HS-27A (cell line): ENCODE results near the gene ENDOU.

Source experiments
- DNase-seq: peaks from one replicate; pipeline ENCODE4 v3.0.0-alpha.2; 2012; ENCODE audit warnings: low read depth, missing footprints

The ENDOU gene

DNA sequence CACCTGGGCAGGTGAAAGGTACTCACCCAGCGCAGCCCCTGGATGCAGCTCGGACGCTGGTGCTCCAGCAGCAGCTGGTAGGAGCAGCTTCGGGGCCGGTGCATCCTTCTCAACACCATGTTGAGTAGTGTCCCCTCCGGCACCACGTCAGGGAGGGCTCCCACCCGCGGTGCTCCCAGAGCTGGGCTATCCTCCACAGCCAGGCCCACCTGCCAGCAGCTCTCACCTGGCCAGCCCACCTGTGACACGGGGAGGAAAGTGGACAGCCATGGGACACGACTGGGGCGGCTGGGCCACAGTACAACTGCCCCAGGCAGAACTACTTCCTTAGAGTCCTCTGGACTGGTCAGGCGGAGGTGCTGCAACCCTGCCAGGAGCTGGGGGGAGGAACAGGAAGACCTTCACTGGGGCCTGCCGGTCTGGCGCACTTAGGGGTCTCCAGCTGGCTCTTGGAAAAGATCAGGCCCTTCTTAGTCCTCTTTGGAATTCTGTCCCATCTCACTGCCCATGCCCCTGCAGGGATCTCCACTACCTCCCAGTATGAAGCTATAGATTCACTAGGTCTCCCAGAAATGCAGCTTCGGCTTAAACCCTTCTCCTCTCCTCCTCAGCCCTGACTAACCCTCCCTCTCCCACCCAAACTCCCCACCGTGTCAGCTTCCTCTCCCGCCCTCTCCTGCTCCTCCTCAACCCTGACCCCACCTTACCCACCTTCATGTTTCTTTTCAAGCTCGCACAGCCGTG, 32.7 kb upstream of the ENDOU start:
- no peak for DNase-seq

- DNase-seq, result no peak
Observed at GRCh38 chr12:47757364-47757839, 32.1 kb upstream of the ENDOU start.

DNA sequence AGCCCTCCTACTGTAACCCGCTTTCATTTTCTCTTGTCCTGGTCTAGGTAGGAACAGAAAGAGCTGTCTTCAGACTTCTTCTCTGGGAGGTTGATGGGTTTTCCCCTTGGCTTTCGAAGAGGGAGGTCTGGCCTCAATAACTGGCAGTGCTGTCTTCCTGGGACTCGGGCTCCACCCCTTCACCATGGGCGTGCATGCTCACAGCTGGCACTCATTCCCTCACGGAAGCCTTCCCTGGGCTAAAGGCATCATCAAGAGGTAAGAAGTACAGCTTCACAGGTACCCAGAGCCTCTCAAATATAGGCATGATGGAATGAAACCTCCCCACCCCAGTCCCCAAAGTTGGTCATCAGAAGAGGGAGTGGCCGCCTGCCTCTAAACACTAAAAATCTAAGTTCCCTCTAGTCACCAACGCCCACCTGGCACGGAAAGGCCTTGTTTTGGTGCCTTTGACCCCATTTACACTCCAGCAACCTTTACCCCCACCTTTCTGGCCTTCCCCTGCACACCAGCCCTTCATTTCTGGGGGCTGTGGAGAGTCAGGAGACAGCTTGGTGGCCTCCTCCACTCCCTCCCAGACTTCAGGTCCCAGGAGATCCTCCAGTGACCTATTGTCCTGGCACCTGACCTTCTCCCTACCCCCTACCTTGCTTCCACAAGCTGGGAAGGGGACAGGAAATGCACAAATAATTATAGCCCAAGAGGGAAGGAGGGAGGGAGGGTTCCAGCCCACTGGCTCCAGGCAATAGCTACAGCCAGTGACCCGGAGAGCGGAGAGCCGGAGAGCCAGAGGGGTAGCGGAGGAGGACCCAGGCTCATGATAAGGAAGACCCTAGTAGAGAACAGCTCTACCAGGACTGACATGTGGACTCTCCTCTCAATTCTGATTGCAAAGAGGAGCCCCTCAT, 30.6 kb upstream of the ENDOU start:
- no peak for DNase-seq

GRCh38 chr12:47754881-47755280, 29.6 kb upstream of the ENDOU start:
- no peak for DNase-seq

- DNase-seq, result no peak
Observed at GRCh38 chr12:47754126-47754525, 28.8 kb upstream of the ENDOU start.

- no peak for DNase-seq
Observed at GRCh38 chr12:47753021-47754001, 28.0 kb upstream of the ENDOU start.

DNA sequence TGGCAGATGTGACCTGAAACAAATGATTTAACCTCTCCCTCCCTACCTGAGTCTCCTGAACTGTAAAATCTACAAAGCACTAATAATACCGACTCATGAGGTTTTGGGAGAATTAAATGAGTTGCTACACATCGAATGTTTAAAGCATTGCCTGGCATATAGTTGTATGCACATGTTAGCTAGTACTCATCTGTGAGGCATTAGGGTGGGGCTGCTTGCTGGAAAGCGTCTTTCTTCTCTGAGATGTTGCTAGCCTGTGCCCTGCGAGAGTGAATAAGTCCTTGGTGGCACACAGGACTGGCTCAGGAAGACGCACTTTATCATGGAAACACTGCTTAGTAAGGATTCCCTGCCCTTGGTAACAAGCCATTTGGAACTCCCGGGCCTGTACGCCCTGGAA, 27.3 kb upstream of the ENDOU start:
- DNase-seq, result peak; percentile 48

DNA sequence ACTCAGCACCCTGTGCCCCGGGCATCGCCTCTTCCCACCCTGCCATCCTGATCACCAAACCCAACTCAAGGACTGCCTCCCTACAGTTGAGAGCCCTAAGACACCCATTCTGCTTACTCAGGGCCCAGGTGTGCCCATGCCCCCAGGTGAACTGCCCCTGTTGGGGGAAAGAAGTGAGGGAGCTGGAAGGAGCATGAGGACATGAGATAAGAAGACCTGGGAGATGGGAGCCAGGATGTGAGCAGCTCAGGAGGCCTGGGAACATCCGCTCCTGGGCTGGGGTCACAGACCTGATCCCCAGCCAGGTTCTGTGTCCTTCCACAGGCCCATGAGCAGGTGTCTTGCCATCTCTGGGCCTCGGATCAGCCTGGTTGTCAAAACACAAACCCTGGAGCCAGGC, 26.8 kb upstream of the ENDOU start:
- DNase-seq, result no peak

- no peak for DNase-seq
Observed at GRCh38 chr12:47751561-47751960, 26.3 kb upstream of the ENDOU start.

DNA sequence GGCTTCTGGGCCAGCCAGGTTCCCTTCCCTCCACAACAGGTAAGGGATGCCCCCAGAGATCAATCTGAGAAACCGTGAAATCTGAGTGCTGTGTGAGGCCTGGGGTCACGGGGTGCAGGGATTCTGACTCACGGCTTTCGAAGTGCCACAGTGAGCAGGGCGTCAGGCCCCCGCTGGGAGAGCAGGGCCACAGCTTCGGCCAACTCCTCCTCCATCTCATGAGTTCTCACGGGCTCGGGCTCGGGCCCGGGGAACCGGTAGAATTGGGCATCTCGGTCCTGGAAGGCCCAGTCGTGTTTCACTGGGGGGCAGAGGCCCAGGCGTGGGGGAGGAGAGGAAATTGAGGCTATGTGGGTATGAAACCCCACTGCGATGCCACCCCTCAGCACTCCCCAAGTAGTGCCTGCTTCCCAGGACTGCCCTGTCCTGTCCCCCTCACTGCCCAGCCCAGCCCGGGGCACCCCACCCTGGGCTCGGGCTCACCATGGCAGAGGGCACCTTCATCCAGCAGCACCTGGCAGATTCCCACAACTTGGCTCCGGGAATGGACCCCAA, 25.7 kb upstream of the ENDOU start:
- DNase-seq, result no peak

GRCh38 chr12:47750229-47750798, 25.0 kb upstream of the ENDOU start:
- DNase-seq, result no peak

DNA sequence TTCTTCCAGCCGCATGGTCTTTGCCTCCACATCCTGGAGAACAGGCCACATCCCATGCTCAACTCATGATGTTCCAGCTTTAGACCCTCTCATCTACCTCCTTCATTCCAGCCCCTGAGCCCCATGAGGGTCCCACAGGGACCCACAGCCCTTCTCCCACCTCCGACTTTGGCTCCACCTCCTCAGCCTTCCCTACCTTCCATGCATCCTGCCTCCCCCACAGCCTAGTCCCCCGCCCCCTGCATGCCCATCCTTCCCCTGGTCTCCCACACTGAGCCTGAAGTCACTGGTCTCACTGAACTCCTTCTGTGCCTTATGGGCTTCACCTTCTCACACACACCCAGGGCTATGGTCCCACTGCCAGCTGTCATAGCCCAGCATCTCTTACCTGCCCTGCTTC, 23.6 kb upstream of the ENDOU start:
- no peak for DNase-seq

- DNase-seq, result no peak
Observed at GRCh38 chr12:47748507-47748828, 23.2 kb upstream of the ENDOU start.

DNA sequence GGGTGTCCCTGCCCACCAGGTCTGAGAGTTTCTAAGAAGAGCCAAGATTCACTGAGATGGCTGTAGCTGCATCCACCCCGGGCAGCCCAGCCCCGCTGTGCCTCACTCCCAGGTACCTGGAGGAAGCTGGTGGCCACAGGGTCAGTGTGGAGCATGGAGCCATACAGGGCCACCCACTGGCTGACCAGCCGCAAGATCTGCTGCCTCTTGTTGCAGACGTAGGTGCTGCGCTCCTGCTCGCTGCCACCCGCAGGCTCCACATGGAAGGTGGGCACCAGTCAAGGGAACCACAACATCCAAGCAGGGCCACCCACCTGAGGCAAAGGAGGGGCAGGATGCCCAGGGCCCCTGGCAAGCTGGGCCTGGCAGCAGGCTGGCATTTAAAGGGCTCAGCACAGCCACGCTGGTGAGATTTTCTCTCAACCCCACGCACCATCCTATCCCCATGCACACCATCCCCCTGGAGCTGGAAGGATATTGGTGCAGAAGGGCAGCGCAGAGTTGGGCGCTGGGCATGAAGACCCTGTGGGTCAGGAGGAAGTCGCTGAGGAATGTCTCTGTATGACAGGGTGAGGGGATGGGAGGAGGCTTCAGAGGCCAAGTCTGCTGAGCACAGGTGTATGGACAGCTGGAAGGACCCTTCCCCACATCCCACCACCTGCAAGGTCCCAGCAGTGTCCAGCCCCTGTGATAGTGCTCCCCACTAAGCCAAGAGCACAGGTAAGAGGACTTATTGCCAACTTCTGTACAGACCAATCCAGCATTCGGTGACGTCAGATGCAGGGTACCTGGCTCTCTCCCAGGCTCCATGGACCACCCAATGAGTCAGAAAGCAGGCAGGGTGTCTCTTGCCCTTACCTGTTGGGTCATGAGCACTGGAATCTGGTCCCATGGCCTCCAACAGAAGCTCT, 22.6 kb upstream of the ENDOU start:
- no peak for DNase-seq

GRCh38 chr12:47747126-47747525, 21.8 kb upstream of the ENDOU start:
- no peak for DNase-seq

- no peak for DNase-seq
Observed at GRCh38 chr12:47746523-47746922, 21.2 kb upstream of the ENDOU start.

DNA sequence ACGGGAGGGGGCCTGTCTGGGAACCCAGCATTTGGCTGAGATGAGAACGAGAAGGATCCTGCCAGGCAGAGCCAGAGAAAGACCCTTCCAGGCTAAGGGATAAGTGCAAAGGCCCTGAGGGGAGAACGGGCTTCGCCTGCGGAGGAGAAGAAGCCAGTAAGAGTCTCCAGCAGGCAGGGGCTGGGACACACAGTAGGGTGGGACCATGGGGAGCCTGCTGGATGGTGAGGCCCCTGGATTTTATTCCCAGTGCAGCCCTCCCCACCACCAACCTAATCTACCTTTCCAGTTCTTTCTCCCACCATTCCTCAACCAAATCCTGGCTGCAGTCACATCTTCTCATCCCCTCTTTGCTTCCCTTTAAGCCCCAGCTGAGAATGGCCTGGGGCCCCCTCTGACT, 20.8 kb upstream of the ENDOU start:
- no peak for DNase-seq

GRCh38 chr12:47745485-47746041, 20.3 kb upstream of the ENDOU start:
- DNase-seq, result no peak

- no peak for DNase-seq
Observed at GRCh38 chr12:47744778-47745436, 19.6 kb upstream of the ENDOU start.
